SK-N-MC (cell line): ENCODE data around the gene KRT72.

Experiments
- DNase-seq: peaks from one replicate; pipeline ENCODE4 v3.0.0-alpha.2; 2011; ENCODE audit warnings: low read depth, low spot score
- H3K27ac ChIP-seq: fragments of 200-600 bp; sonication (generic); 2 replicates; pipeline ENCODE4 v1.5.1; 2016; ENCODE audit warnings: mixed run types
- H3K36me3 ChIP-seq: fragments of 200-600 bp; sonication (generic); 2 replicates; pipeline ENCODE4 v1.6.1; 2017; ENCODE audit warnings: antibody characterized with exemption, low read length, mixed read lengths; ENCODE audit not compliant: insufficient read depth
- H3K4me3 ChIP-seq: fragments of 200-600 bp; sonication (generic); 2 replicates; pipeline ENCODE4 v1.5.1; 2016
- H3K9ac ChIP-seq: fragments of 200-600 bp; sonication (generic); 2 replicates; pipeline ENCODE4 v1.8.0; 2017; ENCODE audit warnings: mixed run types, mixed read lengths; ENCODE audit not compliant: insufficient read length
- H3K9me3 ChIP-seq: fragments of 200-600 bp; sonication (generic); 2 replicates; pipeline ENCODE4 v1.6.1; 2017; ENCODE audit warnings: low read depth, mild to moderate bottlenecking, antibody characterized with exemption, low read length, moderate library complexity, mixed read lengths
- EZH2 ChIP-seq: fragments of 200-600 bp; sonication (generic); IDR thresholded peaks from one replicate; pipeline ENCODE4 v1.6.1; 2017; ENCODE audit warnings: antibody characterized with exemption
- FOXP2 ChIP-seq: optimal IDR thresholded peaks from 2 replicates; pipeline ENCODE3; 2011; ENCODE audit warnings: mild to moderate bottlenecking, moderate library complexity; ENCODE audit not compliant: insufficient read depth; ENCODE audit errors: extremely low read length, control extremely low read depth
- POLR2AphosphoS5 ChIP-seq: IDR thresholded peaks from 2 replicates; pipeline ENCODE4 v1.6.1; 2012; ENCODE audit warnings: mild to moderate bottlenecking, low read depth, low read length, borderline replicate concordance

Gene KRT72

GRCh38 chr12:52542785-52543318 lies 58.4 kb downstream of the KRT72 start:
- Histone ChIP-seq H3K4me3 (no peak overlapping the region), H3K9ac (no peak overlapping the region), H3K9me3 (no peaks in the 10 kb centered on the region), H3K36me3 (no peaks in the 10 kb centered on the region), H3K27ac (no peak overlapping the region)
- TF ChIP-seq FOXP2, result no peak
- TF ChIP-seq POLR2AphosphoS5, result no peak
- DNase-seq, result no peak

- DNase-seq, result no peak
- Histone ChIP-seq H3K9me3 (no peaks in the 10 kb centered on the region), H3K9ac (no peak overlapping the region), H3K36me3 (no peaks in the 10 kb centered on the region), H3K4me3 (no peak overlapping the region), H3K27ac (no peak overlapping the region)
- TF ChIP-seq FOXP2, result no peak
- no peak for TF ChIP-seq EZH2
- TF ChIP-seq POLR2AphosphoS5, result no peak
Measured at GRCh38 chr12:52542157-52542556, 59.1 kb downstream of the KRT72 start.

- H3K27ac ChIP-seq, result no peak overlapping the region
- DNase-seq, result no peak
- TF ChIP-seq POLR2AphosphoS5 (no peak), FOXP2 (no peak)
- H3K4me3 ChIP-seq, result no peak overlapping the region
- no peaks in the 10 kb centered on the region for H3K36me3 ChIP-seq
- no peaks in the 10 kb centered on the region for H3K9me3 ChIP-seq
- no peak overlapping the region for H3K9ac ChIP-seq
Measured at GRCh38 chr12:52541709-52542108, 59.6 kb downstream of the KRT72 start.

- Histone ChIP-seq H3K36me3 (no peaks in the 10 kb centered on the region), H3K4me3 (no peak overlapping the region), H3K9ac (no peak overlapping the region), H3K27ac (no peak overlapping the region), H3K9me3 (no peaks in the 10 kb centered on the region)
- no peak for DNase-seq
- TF ChIP-seq POLR2AphosphoS5 (no peak), EZH2 (no peak), FOXP2 (no peak)
Measured at GRCh38 chr12:52540531-52540930, 60.7 kb downstream of the KRT72 start.

- H3K27ac ChIP-seq, result no peak overlapping the region
- H3K36me3 ChIP-seq, result no peaks in the 10 kb centered on the region
- no peak for DNase-seq
- TF ChIP-seq FOXP2 (no peak), EZH2 (no peak), POLR2AphosphoS5 (no peak)
- no peaks in the 10 kb centered on the region for H3K9me3 ChIP-seq
- H3K9ac ChIP-seq, result no peak overlapping the region
- H3K4me3 ChIP-seq, result no peak overlapping the region
Measured at GRCh38 chr12:52539821-52540173, 61.5 kb downstream of the KRT72 start.

GRCh38 chr12:52539083-52539820 lies 62.0 kb downstream of the KRT72 start:
- Histone ChIP-seq H3K9ac (no peak overlapping the region), H3K9me3 (no peaks in the 10 kb centered on the region), H3K36me3 (no peaks in the 10 kb centered on the region), H3K4me3 (no peak overlapping the region), H3K27ac (no peak overlapping the region)
- TF ChIP-seq EZH2 (no peak), POLR2AphosphoS5 (no peak), FOXP2 (no peak)
- DNase-seq, result no peak

GRCh38 chr12:52537101-52537500 lies 64.2 kb downstream of the KRT72 start:
- Histone ChIP-seq H3K27ac (no peak overlapping the region), H3K36me3 (no peaks in the 10 kb centered on the region), H3K9me3 (no peaks in the 10 kb centered on the region), H3K4me3 (no peak overlapping the region), H3K9ac (no peak overlapping the region)
- DNase-seq, result no peak
- TF ChIP-seq EZH2, result no peak
- TF ChIP-seq FOXP2, result no peak
- no peak for TF ChIP-seq POLR2AphosphoS5
